A673 (cell line): ENCODE results near the gene TIGD3.

ENCODE experiments used
- CTCF ChIP-seq: fragments of 300-800, 200-600 bp; sonication (generic); conservative IDR thresholded peaks from 2 replicates; pipeline ENCODE4 v1.5.1; 2017; ENCODE audit warnings: low read depth, mild to moderate bottlenecking, antibody characterized with exemption, low read length, moderate library complexity, mixed read lengths
- EZH2 ChIP-seq: fragments of 200-600 bp; sonication (generic); IDR thresholded peaks from 2 replicates; pipeline ENCODE4 v1.6.1; 2017; ENCODE audit warnings: borderline replicate concordance, low read depth, mild to moderate bottlenecking, mixed read lengths, antibody characterized with exemption, low read length; ENCODE audit not compliant: poor library complexity, severe bottlenecking

GRCh38 chr11:65338676-65339075 is 15.9 kb upstream of the TIGD3 start:
- TF ChIP-seq CTCF (no peak), EZH2 (no peak)
